A549 (cell line): ENCODE measurements around the gene SORCS2. TPM values are rescaled to one million over a fixed set of nuclear protein-coding genes. Genes with fewer than 3 reads are reported as not detected.

Source experiments
- ATAC-seq, 2 experiments: fragments of 200-7000 bp in 1 of 2; fragments of >200 bp in 1 of 2; cut with Nextera tagmentation in 1 of 2; cut with Tn5 transposase in 1 of 2; 3 replicates each; pipeline versions ENCODE4 v1.8.0 to v1.9.1; 2018 to 2020; ENCODE audit warnings: mild to moderate bottlenecking in 1 of 2, moderate library complexity in 1 of 2
- CTCF ChIA-PET: fragments of 300-600 bp; sonication (Branson Sonifier 250); formaldehyde crosslinking; extraction: SDS; loops from one replicate; lab custom pipeline; 2021; ENCODE audit warnings: antibody characterized with exemption, inconsistent platforms; lab: Yijun Ruan, JAX
- POLR2A ChIA-PET: fragments of 350-600 bp; formaldehyde crosslinking; extraction: SDS; loops from one replicate; lab custom pipeline; 2021; ENCODE audit warnings: antibody characterized with exemption, inconsistent platforms; lab: Yijun Ruan, JAX
- DNase-seq, 2 experiments: peaks; one replicate each; pipeline versions ENCODE4 v3.0.0 to v3.0.0-alpha.2; 2011 to 2016; ENCODE audit warnings: low read depth in 1 of 2, low spot score in 1 of 2
- FAIRE-seq: peaks from 2 replicates; lab custom pipeline; 2011; peaks lifted over from hg19 to GRCh38; lab: Jason Lieb, UNC
- H3K27ac ChIP-seq, 2 experiments: fragments of >200 bp; sonication (Bioruptor Twin); formaldehyde crosslinking; 3 replicates each; pipeline ENCODE4 v1.5.1; 2016 to 2017
- H3K4me1 ChIP-seq: fragments of >200 bp; sonication (Bioruptor Twin); formaldehyde crosslinking; 3 replicates; pipeline ENCODE4 v1.6.1; 2016
- H3K4me2 ChIP-seq: fragments of >200 bp; sonication (Bioruptor Twin); formaldehyde crosslinking; 3 replicates; pipeline ENCODE4 v1.6.1; 2016
- H3K4me3 ChIP-seq: fragments of >200 bp; sonication (Bioruptor Twin); formaldehyde crosslinking; 3 replicates; pipeline ENCODE4 v1.5.1; 2016
- H3K9me3 ChIP-seq: fragments of >200 bp; sonication (Bioruptor Twin); formaldehyde crosslinking; 3 replicates; pipeline ENCODE4 v1.6.1; 2016
- BCL3 ChIP-seq: fragments of >200 bp; sonication (Bioruptor Twin); formaldehyde crosslinking; IDR thresholded peaks from 3 replicates; pipeline ENCODE4 v1.6.1; 2016
- BHLHE40 ChIP-seq: IDR thresholded peaks from 2 replicates; pipeline ENCODE4 v1.6.1; 2012; ENCODE audit warnings: low read depth, low read length, inconsistent platforms
- CEBPB ChIP-seq, 2 experiments: fragments of >200 bp in 1 of 2; sonication (Bioruptor Twin) in 1 of 2; formaldehyde crosslinking in 1 of 2; IDR thresholded peaks; 2 replicates each; pipeline ENCODE4 v1.6.1; 2012 to 2016
- CHD2 ChIP-seq: fragments of 150-350 bp; IDR thresholded peaks from 2 replicates; pipeline ENCODE4 v1.6.1; 2014; ENCODE audit warnings: low read length; ENCODE audit not compliant: partially characterized antibody
- CHD4 ChIP-seq: fragments of 200-600 bp; sonication (generic); IDR thresholded peaks from 2 replicates; pipeline ENCODE4 v1.6.1; 2016; ENCODE audit warnings: antibody characterized with exemption, mild to moderate bottlenecking, borderline replicate concordance
- EHMT2 ChIP-seq: fragments of 200-600 bp; sonication (generic); IDR thresholded peaks from 2 replicates; pipeline ENCODE4 v1.6.1; 2016; ENCODE audit warnings: antibody characterized with exemption, low read depth, mild to moderate bottlenecking, moderate library complexity
- ELK1 ChIP-seq: fragments of 150-350 bp; IDR thresholded peaks from 2 replicates; pipeline ENCODE4 v1.6.1; 2014; ENCODE audit warnings: low read depth, mild to moderate bottlenecking, low read length
- FOXS1 ChIP-seq: fragments of 250-450 bp; sonication (Bioruptor Pico); IDR thresholded peaks from 2 replicates; pipeline ENCODE4 v1.5.0; 2020; ENCODE audit warnings: mild to moderate bottlenecking, moderate library complexity
- GATA3 ChIP-seq: IDR thresholded peaks from 2 replicates; pipeline ENCODE4 v1.6.1; 2012; ENCODE audit warnings: borderline replicate concordance
- HDAC2 ChIP-seq: fragments of 200-600 bp; sonication (generic); IDR thresholded peaks from 2 replicates; pipeline ENCODE4 v1.6.1; 2016
- HEYL ChIP-seq: fragments of 250-450 bp; sonication (Bioruptor Pico); IDR thresholded peaks from 2 replicates; pipeline ENCODE4 v1.8.0; 2021; ENCODE audit warnings: mild to moderate bottlenecking, moderate library complexity
- HMGXB4 ChIP-seq: fragments of 250-450 bp; sonication (Bioruptor Pico); IDR thresholded peaks from 2 replicates; pipeline ENCODE4 v1.5.0; 2021; ENCODE audit warnings: mild to moderate bottlenecking, moderate library complexity, borderline replicate concordance
- HOXA7 ChIP-seq: fragments of 250-450 bp; sonication (Bioruptor Pico); IDR thresholded peaks from 2 replicates; pipeline ENCODE4 v1.5.0; 2020; ENCODE audit warnings: mild to moderate bottlenecking, moderate library complexity
- HOXB13 ChIP-seq: fragments of 250-450 bp; sonication (Bioruptor Pico); IDR thresholded peaks from 2 replicates; pipeline ENCODE4 v1.5.0; 2020; ENCODE audit warnings: low read depth, mild to moderate bottlenecking, moderate library complexity
- HOXB5 ChIP-seq: fragments of 250-450 bp; sonication (Bioruptor Pico); IDR thresholded peaks from 2 replicates; pipeline ENCODE4 v1.5.0; 2020; ENCODE audit warnings: mild to moderate bottlenecking, moderate library complexity
- JUN ChIP-seq, 2 experiments: fragments of >200 bp; sonication (Bioruptor Twin); formaldehyde crosslinking; IDR thresholded peaks; 2 replicates in 1 of 2; 3 replicates in 1 of 2; pipeline ENCODE4 v1.6.1; 2016 to 2017
- KDM5A ChIP-seq: fragments of 200-600 bp; sonication (generic); IDR thresholded peaks from 2 replicates; pipeline ENCODE4 v1.6.1; 2016; ENCODE audit warnings: antibody characterized with exemption, mild to moderate bottlenecking
- MAX ChIP-seq: IDR thresholded peaks from 2 replicates; pipeline ENCODE4 v1.6.1; 2012
- NFE2L2 ChIP-seq: fragments of 150-350 bp; conservative IDR thresholded peaks from 2 replicates; pipeline ENCODE4 v1.6.1; 2014; ENCODE audit warnings: low read length
- NR3C1 ChIP-seq: fragments of >200 bp; sonication (Bioruptor Twin); formaldehyde crosslinking; IDR thresholded peaks from 3 replicates; pipeline ENCODE4 v1.6.1; 2017
- PHF8 ChIP-seq: fragments of 200-600 bp; sonication (generic); IDR thresholded peaks from 2 replicates; pipeline ENCODE4 v1.6.1; 2016; ENCODE audit warnings: low read depth, mild to moderate bottlenecking, antibody characterized with exemption, moderate library complexity, borderline replicate concordance
- POLR2A ChIP-seq: IDR thresholded peaks from 2 replicates; pipeline ENCODE4 v1.6.1; 2012; ENCODE audit warnings: mild to moderate bottlenecking, low read length
- RARB ChIP-seq: fragments of 250-450 bp; sonication (Bioruptor Pico); IDR thresholded peaks from 2 replicates; pipeline ENCODE4 v1.8.0; 2021; ENCODE audit warnings: mild to moderate bottlenecking, moderate library complexity
- REST ChIP-seq: fragments of 200-600 bp; sonication (generic); IDR thresholded peaks from 2 replicates; pipeline ENCODE4 v1.6.1; 2016; ENCODE audit warnings: antibody characterized with exemption, mild to moderate bottlenecking, moderate library complexity
- RFX5 ChIP-seq: fragments of 450-650 bp; IDR thresholded peaks from 2 replicates; pipeline ENCODE4 v1.7.1; 2014; ENCODE audit warnings: antibody characterized with exemption, mild to moderate bottlenecking, moderate library complexity
- SMC3 ChIP-seq: fragments of >200 bp; sonication (Bioruptor Twin); formaldehyde crosslinking; IDR thresholded peaks from 3 replicates; pipeline ENCODE4 v1.6.1; 2018; ENCODE audit warnings: inconsistent platforms
- SREBF2 ChIP-seq: fragments of 450-650 bp; IDR thresholded peaks from 2 replicates; pipeline ENCODE4 v1.6.1; 2014; ENCODE audit warnings: mild to moderate bottlenecking, moderate library complexity
- ZFP36 ChIP-seq: fragments of 450-650 bp; IDR thresholded peaks from 2 replicates; pipeline ENCODE4 v1.6.1; 2014; ENCODE audit warnings: borderline replicate concordance; ENCODE audit not compliant: partially characterized antibody
- WGBS: methylation state at CpG from one replicate; pipeline ENCODE4 v1.1.6; 2017; ENCODE audit errors: missing lambda C conversion rate; 5-methylcytosine and 5-hydroxymethylcytosine counted together
- polyA plus RNA-seq, 4 experiments: library from polyadenylated mRNA; depleted of rRNA in 3 of 4; stranded (reverse); fragments of >200 nt; fragmentation: RNase III in 1 of 4; extraction: RNeasy Plus Mini Kit Qiagen cat#74134 plus additional on column Dnase treatment in 1 of 4; gene quantifications; 2 replicates in 3 of 4; 3 replicates in 1 of 4; pipeline ENCODE4 v1.2.3, GENCODE V29; 2011 to 2017

Gene SORCS2
- polyA plus RNA-seq, 2 of the 4 experiments (the other 2 are of a cell fraction): 1.4 to 4.6 TPM

GRCh38 chr4:7458066-7458425 lies 265.7 kb downstream of the SORCS2 start:
- POLR2A ChIA-PET: no interaction called here
- FAIRE-seq (no peak), ATAC-seq (no peak)

DNA sequence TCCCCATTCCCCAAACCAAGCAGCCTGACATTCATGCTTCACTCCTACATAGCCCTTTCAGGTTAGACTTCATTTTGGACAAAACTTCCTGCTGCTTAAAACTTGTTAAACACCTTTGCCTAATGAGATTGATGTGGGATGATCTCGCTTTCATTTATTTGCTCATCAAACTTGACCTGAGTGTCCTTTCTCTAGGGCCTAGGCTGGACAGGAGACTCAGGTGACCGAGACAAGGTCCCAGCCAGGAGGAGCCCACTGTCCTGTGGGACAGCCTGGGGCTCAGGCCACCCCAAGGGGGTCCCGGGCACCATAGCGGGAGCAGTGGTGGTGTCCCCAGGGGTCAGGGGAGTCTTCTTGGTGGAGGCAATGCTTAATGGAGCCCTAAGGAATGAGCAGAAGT lies 266.1 kb downstream of the SORCS2 start:
- ATAC-seq (no peak), DNase-seq (no peak), FAIRE-seq (no peak)
- POLR2A ChIA-PET: no interaction called here
- no peak overlapping the region for H3K4me3 ChIP-seq
- H3K27ac ChIP-seq: no peak overlapping the region
- peaks cover 4% of the 10 kb centered on the region; the same call in 1 of the 3 replicates for H3K4me1 ChIP-seq
- H3K9me3 ChIP-seq: no peaks in the 10 kb centered on the region
- WGBS: 89% methylated on average over 4 of the region's 4 CpGs
- H3K4me2 ChIP-seq: no peak overlapping the region
- CTCF ChIA-PET: no interaction called here
- TF ChIP-seq ELK1: no peak

More at GRCh38 chr4:7458066-7458425, 265.7 kb downstream of the SORCS2 start:
- CTCF ChIA-PET: no interaction called here
- Histone ChIP-seq H3K4me3 (no peak overlapping the region), H3K9me3 (no peaks in the 10 kb centered on the region), H3K4me1 (peaks cover 4% of the 10 kb centered on the region; the same call in 1 of the 3 replicates), H3K27ac (no peak overlapping the region), H3K4me2 (no peak overlapping the region)
- DNase-seq: no peak
- no peak for TF ChIP-seq SREBF2
- TF ChIP-seq SMC3: no peak
- no peak for TF ChIP-seq BCL3
- TF ChIP-seq HDAC2: no peak
- no peak for TF ChIP-seq KDM5A
- TF ChIP-seq HMGXB4 (CRISPR knock-in tag): no peak
- no peak for TF ChIP-seq NR3C1
- no peak for TF ChIP-seq ZFP36
- TF ChIP-seq RFX5: no peak
- 69% methylated on average over 9 of the region's 9 CpGs for WGBS

- Histone ChIP-seq H3K4me2 (no peak overlapping the region), H3K4me3 (no peak overlapping the region), H3K9me3 (no peaks in the 10 kb centered on the region), H3K27ac (no peak overlapping the region), H3K4me1 (peaks cover 4% of the 10 kb centered on the region; the same call in 1 of the 3 replicates)
- ChIA-PET POLR2A (no interaction called here), CTCF (no interaction called here)
- no peak for FAIRE-seq
- TF ChIP-seq BHLHE40 (no peak), EHMT2 (no peak), NFE2L2 (no peak), POLR2A (no peak), CEBPB (IDR thresholded peaks at IDR 0.05) (no peak), HOXB5 (CRISPR knock-in tag) (no peak), ELK1 (no peak), FOXS1 (CRISPR knock-in tag) (no peak), HEYL (CRISPR knock-in tag) (no peak), JUN (IDR thresholded peaks at IDR 0.05) (no peak), PHF8 (no peak), CHD4 (no peak), HOXA7 (CRISPR knock-in tag) (no peak), GATA3 (no peak), REST (no peak), HOXB13 (no peak), RARB (CRISPR knock-in tag) (no peak), CHD2 (no peak), MAX (no peak)
- WGBS: 69% methylated on average over 3 of the region's 8 CpGs
- no peak for DNase-seq
- ATAC-seq: no peak
Measured at GRCh38 chr4:7459471-7459870, 267.1 kb downstream of the SORCS2 start.
